ENCODE results near the gene GRM8. TPM values are rescaled to one million over a fixed set of nuclear protein-coding genes. Genes with fewer than 3 reads are reported as not detected.

Gene GRM8
- total RNA-seq, 1 experiment from 2014 or later: not detected

DNA sequence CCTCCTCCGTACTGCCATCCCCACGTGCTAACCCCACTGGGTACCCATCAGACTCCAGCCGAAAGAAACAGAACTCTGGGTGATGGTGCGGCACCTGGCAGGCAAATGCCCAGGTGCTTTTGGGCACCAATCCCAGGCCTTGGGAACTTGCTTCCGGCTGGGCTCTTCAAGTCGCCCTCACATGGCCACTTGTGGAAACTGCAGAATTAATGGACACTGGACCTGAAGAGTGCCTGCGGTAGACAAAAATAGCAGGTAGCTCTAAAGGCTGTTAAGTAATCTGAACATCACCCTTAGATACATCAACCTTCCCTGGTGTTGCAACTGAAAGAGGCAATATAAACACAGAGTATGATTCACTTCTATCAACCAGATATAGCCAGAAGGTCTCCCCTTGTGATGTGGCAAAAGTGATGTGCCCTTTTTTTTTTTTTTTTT is 644.4 kb downstream of the GRM8 start:
- intact Hi-C loops (cut with micrococcal nuclease; ENCODE audit: unreplicated experiment): no loop called here
- H3K4me3 ChIP-seq (ENCODE audit: low read depth in 2 of 2, low read length in 2 of 2): no peak overlapping the region
- TF ChIP-seq, protein P1, sequence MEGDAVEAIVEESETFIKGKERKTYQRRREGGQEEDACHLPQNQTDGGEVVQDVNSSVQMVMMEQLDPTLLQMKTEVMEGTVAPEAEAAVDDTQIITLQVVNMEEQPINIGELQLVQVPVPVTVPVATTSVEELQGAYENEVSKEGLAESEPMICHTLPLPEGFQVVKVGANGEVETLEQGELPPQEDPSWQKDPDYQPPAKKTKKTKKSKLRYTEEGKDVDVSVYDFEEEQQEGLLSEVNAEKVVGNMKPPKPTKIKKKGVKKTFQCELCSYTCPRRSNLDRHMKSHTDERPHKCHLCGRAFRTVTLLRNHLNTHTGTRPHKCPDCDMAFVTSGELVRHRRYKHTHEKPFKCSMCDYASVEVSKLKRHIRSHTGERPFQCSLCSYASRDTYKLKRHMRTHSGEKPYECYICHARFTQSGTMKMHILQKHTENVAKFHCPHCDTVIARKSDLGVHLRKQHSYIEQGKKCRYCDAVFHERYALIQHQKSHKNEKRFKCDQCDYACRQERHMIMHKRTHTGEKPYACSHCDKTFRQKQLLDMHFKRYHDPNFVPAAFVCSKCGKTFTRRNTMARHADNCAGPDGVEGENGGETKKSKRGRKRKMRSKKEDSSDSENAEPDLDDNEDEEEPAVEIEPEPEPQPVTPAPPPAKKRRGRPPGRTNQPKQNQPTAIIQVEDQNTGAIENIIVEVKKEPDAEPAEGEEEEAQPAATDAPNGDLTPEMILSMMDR (IDR thresholded peaks at IDR 0.05): peak; percentile 44
- TF ChIP-seq TCF7L2 (IDR thresholded peaks at IDR 0.05; ENCODE audit: low read depth, low read length): no peak
- DNase-seq (ENCODE audit: low read depth, low spot score) (no peak), ATAC-seq (no peak)
- no peaks in the 10 kb centered on the region for H3K36me3 ChIP-seq (ENCODE audit: control insufficient read depth, insufficient read depth, low read length)
- H3K4me1 ChIP-seq (ENCODE audit: control insufficient read depth, insufficient read depth, low read length): no peaks in the 10 kb centered on the region
- H3K27ac ChIP-seq (ENCODE audit: low read length): no peak overlapping the region
- in situ Hi-C loops (cut with HindIII; ENCODE audit: low pct_unique_long_range_greater_than_20kb, low sequenced_read_pairs): no loop called here
- ChIA-PET POLR2A (no interaction called here), CTCF (interaction anchor here (0.7 kb wide), 2 partner anchors 123 to 1550 kb away, joined by 4 to 8 read pairs; no protein-coding TSS in a partner anchor)
- no peaks in the 10 kb centered on the region for H3K9me3 ChIP-seq (ENCODE audit: control insufficient read depth, insufficient read depth, low read depth, low read length)
- BruUV-seq (replicated peaks): no TSS peak
- H3K27me3 ChIP-seq (ENCODE audit: control insufficient read depth, insufficient read depth, low read length): no peaks in the 10 kb centered on the region

DNA sequence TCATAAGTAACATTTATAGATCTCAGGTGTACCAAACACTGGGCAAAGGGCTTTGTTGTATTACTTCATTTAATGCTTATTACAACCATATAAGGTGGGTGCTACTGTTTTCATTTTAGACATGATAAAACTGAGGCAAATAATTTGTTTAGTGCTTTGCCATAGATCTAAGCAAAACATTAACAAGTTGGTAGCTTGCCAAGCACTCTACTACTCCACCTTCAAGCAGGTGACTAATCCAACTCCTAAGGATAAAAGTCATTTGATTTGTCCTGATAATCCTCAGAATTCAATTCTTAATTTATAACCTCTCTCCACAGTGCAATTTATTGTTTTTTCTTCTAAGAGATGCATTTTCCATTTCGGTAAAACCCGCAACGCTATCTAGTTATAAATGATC is 646.4 kb downstream of the GRM8 start:
- ChIA-PET POLR2A (no interaction called here), CTCF (no interaction called here)
- BruUV-seq (replicated peaks): no TSS peak
- Histone ChIP-seq H3K4me3 (ENCODE audit: low read depth in 2 of 2, low read length in 2 of 2) (no peak overlapping the region), H3K9me3 (ENCODE audit: control insufficient read depth, insufficient read depth, low read depth, low read length) (no peaks in the 10 kb centered on the region), H3K27ac (ENCODE audit: low read length) (no peak overlapping the region), H3K36me3 (ENCODE audit: control insufficient read depth, insufficient read depth, low read length) (no peaks in the 10 kb centered on the region), H3K27me3 (ENCODE audit: control insufficient read depth, insufficient read depth, low read length) (no peaks in the 10 kb centered on the region), H3K4me1 (ENCODE audit: control insufficient read depth, insufficient read depth, low read length) (no peaks in the 10 kb centered on the region)
- DNase-seq (ENCODE audit: low read depth, low spot score): no peak
- intact Hi-C loops (cut with micrococcal nuclease; ENCODE audit: unreplicated experiment): no loop called here
- in situ Hi-C loops (cut with HindIII; ENCODE audit: low pct_unique_long_range_greater_than_20kb, low sequenced_read_pairs): no loop called here
- no peak for TF ChIP-seq TCF7L2 (IDR thresholded peaks at IDR 0.05; ENCODE audit: low read depth, low read length)
- no peak for TF ChIP-seq POLR2AphosphoS5 (IDR thresholded peaks at IDR 0.05; ENCODE audit: low read depth, low read length)
- TF ChIP-seq, protein P1 (IDR thresholded peaks at IDR 0.05): no peak
- TF ChIP-seq, protein P2, sequence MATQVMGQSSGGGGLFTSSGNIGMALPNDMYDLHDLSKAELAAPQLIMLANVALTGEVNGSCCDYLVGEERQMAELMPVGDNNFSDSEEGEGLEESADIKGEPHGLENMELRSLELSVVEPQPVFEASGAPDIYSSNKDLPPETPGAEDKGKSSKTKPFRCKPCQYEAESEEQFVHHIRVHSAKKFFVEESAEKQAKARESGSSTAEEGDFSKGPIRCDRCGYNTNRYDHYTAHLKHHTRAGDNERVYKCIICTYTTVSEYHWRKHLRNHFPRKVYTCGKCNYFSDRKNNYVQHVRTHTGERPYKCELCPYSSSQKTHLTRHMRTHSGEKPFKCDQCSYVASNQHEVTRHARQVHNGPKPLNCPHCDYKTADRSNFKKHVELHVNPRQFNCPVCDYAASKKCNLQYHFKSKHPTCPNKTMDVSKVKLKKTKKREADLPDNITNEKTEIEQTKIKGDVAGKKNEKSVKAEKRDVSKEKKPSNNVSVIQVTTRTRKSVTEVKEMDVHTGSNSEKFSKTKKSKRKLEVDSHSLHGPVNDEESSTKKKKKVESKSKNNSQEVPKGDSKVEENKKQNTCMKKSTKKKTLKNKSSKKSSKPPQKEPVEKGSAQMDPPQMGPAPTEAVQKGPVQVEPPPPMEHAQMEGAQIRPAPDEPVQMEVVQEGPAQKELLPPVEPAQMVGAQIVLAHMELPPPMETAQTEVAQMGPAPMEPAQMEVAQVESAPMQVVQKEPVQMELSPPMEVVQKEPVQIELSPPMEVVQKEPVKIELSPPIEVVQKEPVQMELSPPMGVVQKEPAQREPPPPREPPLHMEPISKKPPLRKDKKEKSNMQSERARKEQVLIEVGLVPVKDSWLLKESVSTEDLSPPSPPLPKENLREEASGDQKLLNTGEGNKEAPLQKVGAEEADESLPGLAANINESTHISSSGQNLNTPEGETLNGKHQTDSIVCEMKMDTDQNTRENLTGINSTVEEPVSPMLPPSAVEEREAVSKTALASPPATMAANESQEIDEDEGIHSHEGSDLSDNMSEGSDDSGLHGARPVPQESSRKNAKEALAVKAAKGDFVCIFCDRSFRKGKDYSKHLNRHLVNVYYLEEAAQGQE (IDR thresholded peaks at IDR 0.05; ENCODE audit: insufficient read depth in 1 of 2, low read depth in 2 of 2, low read length in 1 of 2): no peak
- no peak for TF ChIP-seq SIN3A (IDR thresholded peaks at IDR 0.05; ENCODE audit: borderline replicate concordance, insufficient read depth, low read depth, low read length)
- ATAC-seq: no peak
